HG02981 (cell line): ENCODE data around the gene MUC2.

Experiments
- ATAC-seq: cut with Tn5 transposase; IDR thresholded peaks from one replicate; pipeline ENCODE4 v1.9.1; 2021; ENCODE audit warnings: mild to moderate bottlenecking, moderate library complexity; ENCODE audit not compliant: unreplicated experiment

MUC2 gene

DNA sequence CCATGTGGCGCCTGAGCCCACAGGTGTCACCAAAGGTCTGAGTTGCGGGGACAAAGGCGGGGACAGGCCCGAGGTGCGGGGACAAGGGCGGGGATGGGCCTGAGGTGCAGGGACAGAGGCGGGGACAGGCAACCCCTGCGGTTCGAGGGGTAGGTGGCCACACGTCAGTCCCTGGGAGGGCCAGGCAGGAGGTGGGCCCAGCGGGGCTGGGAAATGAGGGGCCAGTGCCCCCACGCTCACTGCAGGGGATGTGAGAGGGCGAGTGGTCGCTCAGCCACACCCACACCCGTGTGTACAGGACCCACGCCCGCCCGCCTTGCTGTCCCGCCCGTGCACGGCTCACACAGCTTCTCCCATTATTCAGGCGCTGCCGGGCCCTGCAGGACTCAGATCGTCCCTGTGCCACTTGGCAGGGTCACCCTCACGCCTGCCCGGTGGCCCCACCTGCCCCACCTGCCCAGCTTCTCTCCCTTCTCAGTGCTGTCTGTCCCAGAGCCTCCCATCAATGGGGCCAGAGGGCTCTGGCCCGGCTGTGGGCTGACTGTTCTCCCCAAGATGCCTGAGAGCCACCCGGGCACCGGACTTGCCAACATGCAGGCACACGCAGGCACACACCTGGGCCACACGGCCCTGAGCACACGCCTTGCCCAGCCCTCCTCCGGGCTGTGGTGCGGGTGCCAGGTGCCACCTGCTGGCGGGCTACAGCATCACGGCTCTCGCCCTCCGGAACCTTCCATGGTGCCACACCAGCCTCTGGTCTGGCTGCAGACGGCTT lies 23.9 kb upstream of the MUC2 start:
- no peak for ATAC-seq

DNA sequence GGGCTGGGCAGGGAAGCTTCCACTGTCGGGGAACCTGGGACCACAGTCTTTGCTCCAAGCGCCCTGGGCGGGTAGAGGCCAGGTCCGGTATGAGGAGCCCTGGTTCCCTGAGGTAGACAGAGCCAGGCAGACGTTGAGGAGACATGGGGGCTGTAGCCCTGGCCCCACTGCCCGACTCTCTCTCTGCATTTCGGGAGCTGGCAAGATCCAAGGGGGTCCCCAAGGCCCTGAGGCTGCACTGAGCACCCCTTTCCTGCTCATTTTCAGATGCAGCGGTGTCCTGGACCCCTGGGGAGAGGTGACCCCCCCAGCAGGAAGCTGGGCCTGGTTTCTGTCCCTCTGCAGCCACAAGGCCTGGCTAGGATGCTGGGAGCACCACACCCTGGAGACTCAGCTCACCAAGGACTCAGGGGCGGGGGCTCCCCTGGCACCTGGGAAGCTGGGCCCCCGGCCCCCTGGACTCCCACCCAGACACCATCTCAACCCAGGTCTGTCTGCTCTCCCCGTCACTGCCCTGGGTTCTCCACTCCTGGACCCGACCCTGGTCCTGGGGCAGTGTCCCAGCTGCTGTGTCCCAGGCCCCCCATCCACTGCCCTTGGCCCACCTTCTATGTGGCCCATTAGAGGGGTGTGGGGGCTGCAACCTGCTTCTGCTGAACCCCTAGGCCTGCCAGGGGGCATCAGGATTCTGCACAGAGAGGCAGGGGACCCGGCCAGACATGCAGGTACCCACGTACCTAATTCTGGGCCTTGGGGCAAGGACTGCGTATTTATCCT lies 23.1 kb upstream of the MUC2 start:
- no peak for ATAC-seq

- no peak for ATAC-seq
Observed at GRCh38 chr11:1052133-1053011, 22.3 kb upstream of the MUC2 start.

DNA sequence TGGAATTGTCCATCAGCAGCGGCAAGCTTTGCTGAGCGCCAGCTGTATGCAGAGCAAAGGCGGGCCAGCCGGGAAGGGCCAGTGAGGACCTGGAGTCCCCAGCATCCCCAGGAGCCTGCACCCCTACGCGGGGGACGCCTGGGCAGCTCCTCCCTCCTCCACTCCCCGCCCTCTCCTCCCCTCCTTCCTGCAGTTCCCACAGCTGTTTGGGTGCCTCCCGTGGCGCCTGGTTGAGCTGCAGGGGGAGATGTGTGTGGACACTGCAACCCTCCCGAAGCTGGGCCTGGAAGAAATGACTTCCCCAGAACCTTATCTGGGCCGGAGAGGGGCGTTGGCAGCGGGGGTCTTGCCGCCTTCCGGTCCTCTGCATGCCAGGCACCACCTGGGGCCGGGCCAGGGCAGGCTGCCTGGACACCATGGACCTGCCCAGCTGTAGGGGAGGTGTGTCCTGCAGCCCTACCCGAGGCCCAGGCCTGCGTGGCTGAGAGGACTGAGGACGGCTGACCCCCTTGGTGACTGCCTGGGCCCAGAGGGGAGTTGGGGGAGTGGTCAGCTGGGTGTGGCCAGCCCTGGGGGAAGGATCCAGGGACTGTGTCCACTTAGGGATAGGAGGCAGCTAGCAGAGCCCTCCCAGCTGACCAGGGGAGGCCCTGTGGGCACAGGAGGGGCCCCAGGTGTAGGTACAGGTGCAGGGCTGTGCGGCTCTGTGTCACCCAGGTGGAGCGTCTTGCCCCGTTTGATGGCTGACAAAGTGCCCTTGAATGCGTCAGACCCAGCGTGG lies 21.4 kb upstream of the MUC2 start:
- no peak for ATAC-seq

GRCh38 chr11:1054143-1055108 lies 20.2 kb upstream of the MUC2 start:
- ATAC-seq = no peak

DNA sequence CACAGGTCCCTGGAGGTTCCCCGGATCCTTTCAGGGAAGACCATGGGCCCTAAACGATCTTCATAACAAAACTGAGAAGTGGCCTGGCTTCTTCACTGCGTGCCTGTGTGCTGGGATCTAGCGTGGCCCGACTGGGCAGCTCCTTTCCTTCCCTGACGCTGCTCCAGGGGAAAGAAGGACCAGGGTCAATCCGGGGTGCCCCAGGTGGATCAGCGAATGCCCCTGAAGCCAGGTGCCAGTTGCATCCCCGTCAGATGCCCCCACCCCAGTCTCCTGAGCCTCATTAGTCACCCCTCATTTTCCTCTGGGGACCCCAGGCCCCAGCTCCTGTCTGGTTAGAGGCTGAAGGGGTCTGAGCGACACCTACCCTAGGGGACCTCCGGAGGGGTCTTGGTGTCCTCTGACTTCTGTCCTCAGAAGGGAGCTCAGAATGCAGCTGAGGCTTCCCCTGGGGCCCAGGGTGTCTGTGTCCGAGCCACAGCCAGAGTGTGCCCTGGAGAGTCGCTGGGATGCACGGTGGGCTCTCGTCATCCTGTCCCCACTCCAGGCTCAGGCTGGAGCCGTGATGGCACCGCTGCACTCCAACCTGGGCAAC lies 19.5 kb upstream of the MUC2 start:
- no peak for ATAC-seq

DNA sequence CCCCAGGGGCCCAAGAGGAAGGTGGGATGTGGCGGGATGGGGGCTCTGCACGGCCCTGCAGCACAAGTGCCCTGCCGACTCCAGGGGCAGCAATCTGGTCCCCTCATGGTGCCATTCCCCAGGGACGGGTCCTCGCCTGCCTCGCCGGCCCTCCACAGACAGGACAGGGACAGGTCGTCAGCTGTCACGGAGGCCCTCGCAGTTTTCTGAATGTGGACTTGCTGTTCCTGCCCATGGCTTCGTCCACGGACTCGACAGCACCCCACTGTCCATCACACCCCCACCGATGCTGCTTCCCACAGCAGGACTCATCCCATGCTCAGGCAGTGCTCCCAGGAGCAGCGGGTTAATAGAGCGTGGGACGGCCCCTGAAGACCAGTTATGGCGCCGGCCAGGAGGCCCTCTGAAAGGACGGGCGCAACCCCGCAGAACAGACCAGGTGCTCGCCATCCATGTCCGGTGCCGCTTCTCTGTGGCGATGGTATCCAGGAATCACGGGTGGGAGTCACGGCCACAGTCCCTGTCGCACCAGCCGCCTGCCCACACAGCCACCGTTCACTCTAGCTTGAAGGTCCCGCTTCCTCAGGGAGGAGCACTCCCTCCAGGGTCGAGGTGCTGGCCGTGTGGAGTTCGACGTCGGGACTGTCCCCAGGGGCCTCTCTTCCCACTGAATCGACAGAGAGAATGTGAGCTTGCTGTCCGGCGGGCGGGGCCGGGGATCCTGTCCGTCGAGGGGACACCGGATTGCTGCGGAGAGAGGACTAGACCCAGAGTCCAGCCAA lies 18.5 kb upstream of the MUC2 start:
- ATAC-seq = no peak

GRCh38 chr11:1057806-1058205 lies 16.9 kb upstream of the MUC2 start:
- ATAC-seq = no peak

- no peak for ATAC-seq
Observed at GRCh38 chr11:1059759-1060158, 14.9 kb upstream of the MUC2 start.

GRCh38 chr11:1060410-1060809 lies 14.3 kb upstream of the MUC2 start:
- ATAC-seq = no peak

DNA sequence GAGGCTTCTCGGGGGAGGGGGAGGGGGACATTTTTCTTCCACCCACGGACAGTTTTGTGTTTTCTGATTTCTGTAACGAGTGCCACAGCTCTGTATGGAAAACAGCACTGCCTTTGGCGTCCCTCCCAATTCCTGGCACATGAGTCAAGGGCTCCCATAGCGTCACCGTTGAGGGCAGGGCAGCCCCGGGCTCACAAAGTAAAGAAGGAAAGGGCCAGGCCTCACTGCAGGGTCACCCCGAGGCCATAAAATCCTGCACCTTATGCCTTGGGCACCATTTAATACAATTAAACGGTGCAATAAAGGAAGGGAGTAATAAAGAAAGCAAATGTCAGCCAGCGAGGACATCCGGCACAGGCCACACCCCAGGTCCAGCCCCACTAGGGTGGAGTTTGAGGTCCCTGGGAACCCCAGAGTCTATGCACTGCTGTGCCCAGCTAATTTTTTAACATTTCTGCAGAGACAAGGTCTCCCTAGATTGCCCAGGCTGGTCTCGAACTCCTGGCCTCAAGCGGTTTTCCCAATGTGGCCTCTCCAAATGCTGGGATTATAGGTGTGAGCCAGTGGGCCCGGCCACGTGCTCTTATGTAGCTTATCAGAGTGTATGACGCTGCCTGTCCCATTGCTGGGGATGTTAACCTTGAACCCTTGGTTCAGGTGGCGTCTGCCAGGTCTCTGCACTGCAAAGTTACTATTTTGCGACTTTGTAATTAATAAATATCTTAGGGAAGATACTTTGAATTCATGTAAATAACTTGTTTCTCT lies 13.6 kb upstream of the MUC2 start:
- ATAC-seq = no peak

DNA sequence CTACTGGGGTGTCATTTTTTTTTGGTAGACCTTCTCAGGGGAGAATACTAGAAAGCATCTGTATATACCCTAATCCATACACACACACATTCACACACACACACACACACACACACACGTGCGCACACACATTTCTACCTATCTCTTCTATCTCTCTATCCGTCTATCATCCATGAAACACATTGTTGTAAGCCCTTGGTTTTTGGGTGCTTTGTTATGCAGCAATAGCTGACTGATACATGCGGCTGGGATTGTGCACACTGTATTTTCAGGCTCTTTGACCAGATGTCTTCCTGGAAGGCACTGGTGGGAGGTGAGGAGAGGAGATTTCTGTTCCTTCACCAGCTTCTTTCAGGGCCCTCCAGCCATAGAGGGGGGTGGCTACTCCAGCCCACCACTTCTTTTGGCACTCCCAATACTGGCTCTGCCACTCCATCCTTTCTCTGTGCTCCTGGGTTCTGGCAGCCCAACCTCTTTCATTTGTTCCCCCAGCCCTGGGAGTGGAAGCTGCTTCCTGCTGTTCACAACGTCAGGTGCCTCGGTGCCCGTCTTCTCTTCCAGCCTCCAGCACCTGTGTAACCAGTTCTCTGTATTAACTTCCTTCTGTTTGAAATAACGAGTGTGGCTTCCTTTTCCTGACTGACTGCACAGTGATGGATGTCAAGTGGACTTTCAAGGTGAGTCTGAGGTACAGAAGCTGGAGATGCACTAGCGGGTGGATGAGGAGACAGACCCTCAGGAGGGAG lies 12.4 kb upstream of the MUC2 start:
- ATAC-seq = no peak

GRCh38 chr11:1064167-1064566 lies 10.5 kb upstream of the MUC2 start:
- no peak for ATAC-seq

GRCh38 chr11:1067812-1068496 lies 6.7 kb upstream of the MUC2 start:
- ATAC-seq = no peak

DNA sequence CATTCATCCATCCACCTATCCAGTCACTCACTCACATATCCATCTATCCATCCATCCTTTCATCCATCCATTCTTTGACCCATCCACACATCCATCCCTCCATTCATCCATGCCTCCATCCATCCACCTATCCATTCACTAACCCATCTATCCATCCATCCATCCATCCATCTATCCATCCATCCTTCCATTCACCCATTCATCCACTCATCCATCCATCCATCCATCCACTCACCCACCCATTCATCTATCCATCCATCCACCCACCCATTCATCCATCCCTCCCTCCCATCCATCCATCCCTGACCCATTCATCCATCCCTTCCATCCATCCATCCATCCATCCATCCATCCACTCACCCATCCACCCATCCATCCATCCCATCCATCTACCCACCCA lies 4.9 kb upstream of the MUC2 start:
- no peak for ATAC-seq
